Measurements from ENCODE around the gene HOXC10.

Gene HOXC10

DNA sequence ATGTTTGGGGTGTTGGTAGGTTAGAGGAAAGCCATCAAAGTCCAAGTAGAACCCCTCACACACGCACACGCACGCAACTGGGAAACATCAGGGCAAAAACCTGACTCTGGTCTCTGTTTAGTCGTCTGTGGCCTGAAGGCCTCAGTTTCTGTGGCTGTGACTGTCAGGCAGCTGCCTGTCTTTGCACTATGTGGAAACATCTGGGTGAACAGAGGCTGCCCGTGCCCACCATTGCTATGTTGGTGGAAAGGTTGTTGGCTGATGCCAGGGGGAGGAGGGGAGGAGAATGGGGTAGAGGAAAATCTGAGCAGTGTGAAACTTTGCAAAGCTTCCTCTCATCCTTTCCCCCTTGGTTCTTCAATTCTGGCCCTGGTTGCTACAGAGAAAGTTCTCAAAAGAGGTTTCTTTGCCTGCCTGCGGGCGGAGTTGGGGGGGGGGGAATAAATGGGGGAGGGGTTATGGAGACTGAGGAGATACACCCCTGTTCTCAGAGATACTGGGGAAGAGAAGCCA lies 7.5 kb downstream of the HOXC10 start:
- no peak for DNase-seq

DNA sequence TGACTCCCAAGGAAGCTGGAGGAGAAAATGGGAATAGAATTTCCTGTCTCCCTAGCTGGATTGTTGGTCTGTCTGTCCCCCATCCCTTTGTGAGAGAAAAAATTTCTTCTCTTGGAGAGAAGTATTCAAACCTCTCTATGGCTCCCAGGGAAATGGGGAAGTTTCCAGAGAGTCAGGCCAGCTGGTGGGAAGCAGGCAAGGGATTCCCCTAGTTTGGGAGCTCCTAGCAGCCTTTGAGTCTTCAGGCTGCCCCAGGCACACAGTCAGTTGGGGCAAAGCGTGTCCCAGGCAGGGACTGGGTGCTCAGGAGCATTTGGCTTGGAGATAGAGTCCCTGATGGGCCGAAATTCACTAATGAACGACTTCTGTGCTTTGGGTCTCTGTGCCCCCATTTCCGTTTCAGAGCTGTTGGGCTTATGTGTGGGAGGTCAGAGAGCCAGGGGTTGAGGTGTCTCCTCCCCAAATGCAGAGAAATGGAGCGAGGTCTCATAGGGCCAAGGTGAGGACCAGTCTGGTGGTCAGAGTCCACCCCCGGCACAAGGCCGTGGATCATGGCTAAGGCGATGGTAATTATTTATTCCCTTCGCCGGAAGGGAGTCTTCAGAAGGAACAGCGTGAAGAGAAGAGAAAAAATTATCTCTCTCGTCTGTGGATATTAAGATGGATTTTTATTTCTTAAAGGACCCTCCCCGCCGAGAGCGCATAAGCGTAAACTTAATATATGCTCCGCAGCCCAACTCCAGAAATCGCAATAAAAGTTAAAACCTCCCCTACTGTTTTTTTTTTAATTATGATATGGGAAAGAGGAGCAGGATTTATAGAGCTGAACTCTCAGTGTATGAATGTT lies 8.4 kb downstream of the HOXC10 start:
- no peak for DNase-seq

DNA sequence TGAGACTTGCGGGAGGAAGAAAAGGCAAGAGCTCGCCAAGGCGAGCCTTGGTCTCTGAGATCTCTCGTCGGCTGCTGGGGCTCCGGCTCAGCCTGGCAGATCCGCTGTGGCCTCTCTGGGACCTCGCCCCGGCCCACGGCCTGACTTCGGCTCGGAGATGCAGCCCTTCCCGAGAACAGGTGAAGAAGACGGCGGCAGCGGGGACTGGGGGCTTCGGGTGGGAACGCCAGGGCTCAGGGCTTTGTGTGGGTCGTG lies 9.0 kb downstream of the HOXC10 start:
- DNase-seq: no peak

DNA sequence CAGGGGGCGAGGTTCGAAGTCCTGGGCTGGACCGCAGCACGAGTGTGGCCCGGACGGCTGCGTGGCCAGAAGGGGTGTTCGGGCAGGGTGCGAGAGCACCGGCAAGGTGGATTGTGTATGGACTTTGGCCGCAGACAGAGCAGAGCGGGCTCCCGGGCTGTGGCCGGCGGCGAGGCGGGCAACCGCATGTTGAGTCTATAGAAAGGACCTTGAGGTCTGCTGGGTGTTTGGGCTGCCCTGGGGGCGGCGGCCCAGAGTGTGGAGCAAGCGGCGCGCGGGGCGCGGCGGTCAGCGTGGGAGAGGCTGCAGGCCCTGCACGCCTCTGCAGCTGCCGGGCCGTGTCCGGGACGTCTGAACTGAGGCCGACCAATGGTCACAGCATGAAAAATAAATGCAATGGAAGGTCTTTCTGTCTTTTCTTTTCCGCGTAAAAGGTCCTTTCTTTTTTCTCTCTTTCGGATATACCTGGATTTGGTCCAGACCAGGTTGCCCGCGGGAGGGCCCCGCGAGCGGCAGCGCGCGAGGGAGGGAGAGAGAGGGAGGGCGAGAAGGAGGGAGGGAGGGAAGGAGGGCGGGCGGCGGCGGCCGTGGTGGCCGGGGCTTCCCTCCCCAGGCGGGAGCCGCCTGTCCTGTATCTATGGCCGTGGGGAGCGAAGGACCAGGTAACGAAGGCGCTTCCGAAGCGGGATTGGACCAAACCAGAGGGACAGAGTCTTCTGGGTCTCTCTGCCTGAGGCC lies 9.5 kb downstream of the HOXC10 start:
- DNase-seq: no peak

DNA sequence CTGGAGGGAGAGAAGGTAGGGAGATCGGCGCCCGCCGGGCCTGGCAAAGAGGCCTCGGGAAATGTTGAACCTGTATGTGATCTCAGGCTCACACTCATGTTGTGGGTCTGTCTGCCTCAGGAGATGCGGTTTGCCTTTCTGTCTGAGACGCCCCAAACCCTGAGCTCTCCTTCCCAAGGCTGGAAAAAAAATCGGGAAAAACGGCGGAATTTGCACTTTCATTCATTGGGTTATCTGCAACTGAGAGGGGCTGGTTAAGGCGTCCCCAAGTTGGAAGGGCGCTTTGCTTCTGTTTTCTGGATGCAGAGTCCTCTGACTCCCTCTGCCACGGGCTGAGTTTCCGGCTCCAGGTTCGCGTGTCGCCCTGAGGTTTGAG lies 10.0 kb downstream of the HOXC10 start:
- no peak for DNase-seq

DNA sequence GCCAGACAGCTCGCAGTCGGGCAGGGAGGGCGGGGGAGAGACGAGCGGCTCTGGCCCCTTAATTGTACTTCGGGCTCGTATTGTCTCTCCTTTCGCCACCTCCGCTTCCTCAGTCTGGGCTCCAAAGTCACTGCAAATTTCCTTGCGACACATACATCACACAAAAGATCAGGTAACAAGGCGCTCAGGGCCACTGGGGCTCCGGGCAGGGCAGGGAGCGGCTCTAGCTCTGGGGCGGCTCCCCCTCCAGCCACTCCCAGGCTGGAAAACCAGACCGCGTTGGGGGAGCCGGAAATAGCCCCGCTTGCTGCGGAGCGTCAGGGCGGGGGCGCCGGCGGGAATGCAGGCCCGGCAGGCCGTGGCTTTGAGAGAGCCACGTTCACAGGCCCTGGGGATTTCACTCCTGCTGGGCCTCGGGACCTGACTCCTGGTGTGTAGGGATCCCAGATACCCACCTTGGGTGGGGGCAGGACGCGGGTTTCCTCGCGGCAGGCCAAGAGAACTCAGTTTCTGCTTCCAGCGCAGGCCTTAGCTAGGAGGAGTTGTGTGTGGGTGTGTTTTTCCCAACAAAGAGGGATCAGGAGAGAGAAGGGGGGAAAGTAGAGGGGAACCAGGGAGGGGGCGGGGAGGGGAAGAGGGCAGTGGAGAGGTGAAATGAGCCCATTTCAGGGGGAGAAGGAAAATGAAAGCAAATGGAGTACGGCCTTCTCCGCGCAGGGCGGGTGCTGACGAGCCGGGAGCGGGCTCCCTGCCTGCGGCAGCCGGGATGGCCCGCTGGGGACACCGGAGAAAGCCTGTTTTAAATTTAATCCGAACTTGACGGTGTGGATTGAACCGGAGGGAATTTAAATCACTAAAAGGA lies 10.7 kb downstream of the HOXC10 start:
- no peak for DNase-seq

DNA sequence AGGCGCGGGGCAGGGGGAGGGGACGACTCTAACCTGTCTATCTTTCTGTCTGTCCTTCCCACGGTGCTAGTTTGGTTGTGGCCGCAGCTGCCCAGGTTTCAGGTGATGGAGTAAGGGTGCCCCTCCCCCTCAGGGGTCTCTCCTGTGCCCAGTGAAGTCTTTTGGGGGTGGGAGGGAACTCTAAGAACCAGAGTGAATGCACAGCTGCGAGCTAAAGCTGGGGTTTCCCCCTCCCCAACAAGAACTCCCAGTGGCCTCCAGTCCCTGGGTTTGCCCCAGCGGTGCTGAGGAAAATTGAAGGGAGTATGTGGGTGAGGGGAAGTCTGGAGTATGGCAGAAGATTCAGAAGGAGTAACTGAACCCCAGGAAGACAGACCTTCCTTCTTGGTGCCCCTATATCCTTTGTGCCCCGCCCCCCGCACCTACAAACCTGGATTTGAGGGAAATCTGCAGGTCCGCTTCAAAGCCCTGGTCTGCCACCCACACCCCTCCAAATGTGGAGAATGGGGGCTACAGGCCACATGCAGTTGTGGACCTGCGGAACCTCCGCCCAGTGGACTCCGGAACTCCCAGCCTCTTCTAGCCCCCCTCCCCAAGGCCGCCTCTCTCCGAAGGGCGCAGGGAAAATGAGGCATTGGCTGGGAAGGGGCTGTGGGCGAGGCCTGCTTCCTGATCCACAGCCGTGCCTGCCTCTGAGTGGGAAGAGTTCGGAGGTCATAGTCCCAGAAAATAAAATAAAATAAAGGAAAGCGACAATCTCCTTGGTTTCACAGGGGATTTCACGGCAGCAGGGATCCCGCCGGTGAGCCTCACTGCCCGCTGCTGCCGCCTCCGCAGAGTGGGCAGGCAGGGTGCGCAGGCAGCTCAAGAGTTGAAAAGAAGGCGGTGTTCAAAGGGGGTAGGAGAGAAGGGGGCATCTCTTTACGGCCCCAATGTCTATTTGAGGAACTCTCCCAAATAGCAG lies 11.6 kb downstream of the HOXC10 start:
- no peak for DNase-seq

DNA sequence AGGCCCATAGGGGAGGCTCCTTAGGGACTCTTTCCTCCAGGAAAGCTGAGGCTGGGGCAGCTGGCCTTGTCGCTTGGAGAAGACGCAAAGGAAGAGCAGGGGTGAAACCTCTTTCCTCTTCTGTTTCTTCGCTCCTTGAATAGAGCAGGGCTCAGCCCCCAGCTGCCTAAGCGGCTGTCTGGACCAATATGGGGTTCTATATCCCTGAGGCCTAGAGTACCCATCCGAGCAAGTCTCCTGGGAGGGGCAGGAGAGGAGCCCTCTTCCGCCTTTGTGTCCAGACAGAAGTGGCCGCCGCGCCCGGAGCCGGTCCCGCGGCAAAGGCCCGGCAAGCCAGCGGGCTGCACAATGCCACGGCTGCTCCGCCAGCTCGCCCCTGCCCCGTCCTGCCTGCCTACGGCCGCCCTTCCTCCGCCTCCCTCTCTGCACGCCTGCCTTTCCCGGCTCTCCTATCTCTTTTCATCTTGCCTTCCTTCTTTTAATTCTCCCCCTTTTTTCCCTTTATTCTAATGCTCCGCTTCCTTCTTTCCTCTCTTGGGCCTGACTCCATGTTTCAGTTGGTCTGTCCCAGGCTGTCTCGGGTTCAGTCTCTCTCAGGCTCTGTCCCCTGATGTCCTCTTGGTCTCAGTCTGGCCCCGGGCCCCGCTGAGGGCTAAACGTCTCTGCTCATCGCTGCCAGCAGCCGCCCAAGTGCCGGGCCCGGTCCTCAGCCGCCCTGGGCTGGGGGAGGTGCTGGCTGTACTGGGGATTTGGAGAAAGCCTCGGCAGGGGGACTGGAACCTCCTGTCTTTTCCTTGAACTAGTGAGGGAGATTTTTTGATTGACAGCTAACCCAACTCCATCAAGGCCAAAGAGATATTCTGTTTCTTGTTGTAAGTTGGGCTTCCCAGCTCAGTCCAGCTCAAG lies 12.5 kb downstream of the HOXC10 start:
- DNase-seq: no peak

DNA sequence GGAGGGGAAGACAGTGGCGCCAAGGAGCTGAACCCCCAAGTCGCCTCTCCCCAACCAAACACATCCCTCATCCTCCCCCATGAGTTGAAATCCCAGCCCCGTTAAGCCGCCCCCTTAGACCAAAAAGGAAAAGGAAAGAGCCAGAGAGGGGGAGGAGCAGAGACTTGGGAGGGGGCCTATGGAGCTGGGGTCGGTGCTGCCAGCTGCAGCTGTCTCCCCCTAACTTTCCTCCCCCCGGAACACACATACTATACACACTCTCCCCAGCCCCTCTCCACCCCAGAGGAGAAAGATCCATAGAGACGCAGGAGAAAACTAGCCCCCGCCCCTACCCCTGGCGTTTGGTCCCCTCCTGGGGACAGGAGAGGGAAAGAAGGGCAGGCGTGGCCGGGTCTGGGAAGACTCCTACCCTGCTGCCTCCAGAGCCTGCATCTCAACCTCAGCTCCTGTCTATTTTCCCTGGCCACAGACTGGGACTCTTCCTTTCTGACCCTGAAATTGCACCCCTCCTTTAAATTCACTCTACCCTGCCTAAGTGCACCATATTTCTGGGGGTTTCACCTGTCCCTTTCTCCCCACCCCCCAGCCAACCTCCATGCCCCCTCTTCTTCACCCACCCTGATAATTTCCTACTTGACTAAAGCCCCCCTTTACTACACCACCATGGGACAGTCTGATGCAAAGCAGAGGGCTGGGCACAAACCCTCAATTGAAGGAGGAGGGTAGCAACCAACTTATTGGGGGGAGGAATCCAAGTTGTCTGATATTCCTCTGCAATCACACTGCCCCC lies 13.4 kb downstream of the HOXC10 start:
- no peak for DNase-seq

DNA sequence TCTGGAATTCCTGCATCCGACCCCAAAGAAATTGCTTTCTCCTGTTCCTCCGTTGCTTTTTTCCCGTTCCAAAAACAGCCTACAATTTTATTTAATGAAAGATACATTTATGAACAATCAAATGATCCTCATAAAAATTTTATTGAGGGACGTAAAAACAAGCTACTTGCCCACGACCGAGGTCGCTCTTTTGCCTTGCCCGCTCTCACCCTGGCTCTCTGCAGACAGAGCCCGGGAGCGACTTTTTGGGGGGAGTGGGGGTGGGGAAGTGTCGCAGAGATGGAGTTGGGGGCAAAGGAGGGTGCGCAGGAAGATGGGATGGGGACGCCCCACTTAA lies 13.9 kb downstream of the HOXC10 start:
- no peak for DNase-seq

DNA sequence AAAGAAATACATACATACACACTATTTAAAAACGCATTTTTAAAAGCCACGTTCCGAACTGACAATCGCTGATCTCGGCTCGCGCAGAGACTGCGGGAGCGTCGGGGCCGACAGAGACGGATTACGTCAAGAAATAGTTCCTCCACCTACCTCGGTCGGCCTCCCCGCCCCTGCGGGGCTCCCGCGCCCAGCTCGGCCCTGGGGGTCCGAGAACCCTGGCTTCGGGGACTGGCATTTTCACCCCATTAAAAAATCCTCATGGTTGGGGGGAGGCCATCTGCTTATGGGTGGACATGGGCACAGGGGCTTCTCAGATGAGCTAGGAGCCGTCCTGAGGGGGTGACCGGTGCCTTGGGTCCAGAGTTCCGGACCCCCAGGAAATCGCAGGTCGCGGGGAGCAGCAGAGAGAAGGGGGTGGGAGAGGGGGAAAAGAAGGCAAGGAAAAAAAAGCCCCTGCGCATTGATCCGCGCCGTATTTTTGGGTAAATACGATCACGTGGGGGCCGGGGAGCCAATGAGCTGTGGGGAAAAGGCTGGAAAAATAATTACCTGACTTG lies 14.7 kb downstream of the HOXC10 start:
- DNase-seq: no peak

DNA sequence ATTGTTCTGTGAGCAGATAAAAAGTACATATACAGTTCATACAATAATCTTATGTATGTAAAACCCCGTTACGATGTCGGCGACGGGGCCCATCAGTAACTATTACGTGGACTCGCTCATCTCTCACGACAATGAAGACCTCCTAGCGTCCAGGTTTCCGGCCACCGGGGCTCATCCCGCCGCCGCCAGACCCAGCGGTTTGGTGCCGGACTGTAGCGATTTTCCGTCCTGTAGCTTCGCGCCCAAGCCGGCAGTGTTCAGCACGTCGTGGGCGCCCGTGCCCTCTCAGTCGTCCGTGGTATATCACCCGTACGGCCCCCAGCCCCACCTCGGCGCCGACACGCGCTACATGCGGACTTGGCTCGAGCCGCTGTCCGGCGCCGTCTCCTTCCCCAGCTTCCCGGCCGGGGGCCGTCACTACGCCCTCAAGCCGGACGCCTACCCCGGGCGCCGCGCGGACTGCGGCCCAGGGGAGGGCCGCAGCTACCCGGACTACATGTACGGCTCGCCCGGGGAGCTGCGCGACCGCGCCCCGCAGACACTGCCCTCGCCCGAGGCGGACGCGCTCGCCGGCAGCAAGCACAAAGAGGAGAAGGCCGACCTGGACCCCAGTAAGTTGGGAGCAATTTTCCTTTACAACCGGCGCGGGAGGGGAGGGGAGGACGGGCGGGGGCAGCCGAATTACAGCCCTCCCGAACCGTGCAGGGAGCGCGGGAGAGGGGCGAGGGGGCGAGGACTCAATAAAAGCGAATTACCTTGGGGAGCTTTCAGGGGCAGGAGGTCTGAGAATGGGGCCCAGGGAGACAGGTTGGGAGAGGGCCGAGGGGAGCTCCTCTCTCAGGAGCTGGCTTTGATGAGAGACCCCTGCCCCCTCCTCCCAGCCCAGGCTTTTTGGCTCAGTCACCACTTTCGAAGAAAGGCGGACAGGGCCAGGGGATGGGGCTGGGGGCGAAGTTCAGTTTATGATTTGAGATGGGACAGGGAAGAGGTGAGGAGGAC lies 15.5 kb downstream of the HOXC10 start, which contains the start of gene HOXC9:
TSS of gene HOXC9 (plus strand) at position 46 of the 999 bp plus-strand sequence. CDS start at position 74, 28 bp downstream.
- DNase-seq: no peak

DNA sequence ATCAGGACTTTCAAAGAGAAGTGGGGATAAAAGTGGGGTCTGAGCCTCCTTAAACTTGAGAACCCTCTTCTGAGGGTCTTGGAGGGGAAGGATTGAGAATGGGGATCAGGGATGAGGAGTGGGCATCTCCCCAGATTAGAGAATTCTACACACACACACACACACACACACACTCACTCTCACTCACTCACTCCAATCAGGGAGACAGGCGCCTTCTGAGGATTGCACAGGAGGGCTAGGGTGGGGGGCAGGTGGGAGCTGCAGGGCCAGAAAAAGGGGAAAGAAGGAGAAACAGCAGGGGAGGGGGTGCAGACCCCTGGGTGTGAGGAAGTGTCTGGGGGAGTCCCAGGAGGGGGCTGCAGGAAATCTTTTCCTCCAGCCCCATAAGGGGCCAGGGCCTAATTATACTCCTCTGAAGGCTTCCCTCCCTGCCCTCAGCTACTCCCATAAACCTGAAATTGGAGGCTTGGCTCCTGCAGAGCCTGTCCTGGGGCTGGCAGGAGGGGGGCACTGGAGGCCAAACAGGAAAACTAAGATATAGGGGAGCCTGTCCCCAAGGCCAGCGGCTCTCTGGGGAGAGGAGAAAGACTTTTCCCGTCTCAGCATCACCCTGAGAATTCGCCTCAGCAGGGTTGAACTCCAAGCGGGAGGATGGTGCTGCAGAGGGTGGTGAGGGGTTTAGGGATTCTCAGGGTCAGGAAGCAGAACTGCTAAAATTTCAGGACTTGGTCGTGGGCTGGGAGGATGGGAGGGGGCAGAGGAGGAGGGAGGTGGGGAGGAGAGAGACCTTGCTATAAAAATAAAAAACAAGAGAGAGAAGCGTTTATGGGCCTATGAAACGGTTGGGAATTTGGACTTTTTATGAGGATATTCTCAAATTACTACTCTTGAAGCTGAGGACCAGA lies 16.6 kb downstream of the HOXC10 start:
- DNase-seq: no peak

DNA sequence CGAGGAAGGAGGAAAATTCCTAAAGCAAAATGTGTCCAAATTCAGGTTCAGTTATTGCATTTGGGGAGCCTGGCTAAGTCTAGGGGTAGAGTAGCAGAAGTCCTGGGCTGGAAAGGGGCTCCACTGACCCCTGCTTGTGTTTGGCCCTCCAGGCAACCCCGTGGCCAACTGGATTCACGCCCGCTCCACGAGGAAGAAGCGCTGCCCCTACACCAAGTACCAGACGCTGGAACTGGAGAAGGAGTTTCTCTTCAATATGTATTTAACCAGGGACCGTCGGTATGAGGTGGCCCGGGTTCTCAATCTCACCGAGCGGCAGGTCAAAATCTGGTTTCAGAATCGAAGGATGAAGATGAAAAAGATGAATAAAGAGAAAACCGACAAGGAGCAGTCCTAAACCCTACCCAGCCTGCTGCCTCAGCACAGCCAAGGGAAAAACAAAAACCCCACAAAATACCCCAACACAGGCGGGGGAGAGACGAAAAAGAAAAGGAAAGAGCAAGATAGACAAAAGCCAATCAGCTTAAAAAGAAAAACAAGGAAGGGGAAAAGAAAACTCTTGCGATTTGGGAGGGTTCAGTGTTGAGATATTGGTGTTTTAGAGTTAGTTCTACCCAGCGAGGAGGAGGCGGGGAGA lies 17.4 kb downstream of the HOXC10 start:
- DNase-seq: no peak

DNA sequence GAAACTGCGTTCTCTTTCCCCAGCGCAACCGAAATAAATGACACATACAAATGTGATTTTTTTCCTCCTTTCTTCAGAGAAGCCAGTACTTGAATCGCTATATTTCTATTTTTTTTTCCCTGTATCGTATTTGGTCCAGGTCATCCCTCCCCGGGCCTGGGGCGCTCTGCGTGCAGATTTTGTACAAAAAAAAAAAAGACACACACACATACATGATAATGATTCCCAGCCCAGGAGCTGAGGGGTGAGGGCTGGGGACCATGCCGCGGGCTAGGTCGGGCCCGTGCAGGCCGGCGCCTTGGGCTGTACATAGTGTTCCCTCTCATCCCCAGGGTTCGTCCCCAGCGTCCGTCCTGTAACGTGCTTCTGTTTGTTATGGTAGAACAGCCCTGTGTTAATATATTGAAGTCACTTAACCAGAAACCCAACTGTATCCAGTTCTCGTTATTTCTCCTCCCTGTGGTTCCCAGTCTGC lies 18.0 kb downstream of the HOXC10 start:
- DNase-seq: no peak

DNA sequence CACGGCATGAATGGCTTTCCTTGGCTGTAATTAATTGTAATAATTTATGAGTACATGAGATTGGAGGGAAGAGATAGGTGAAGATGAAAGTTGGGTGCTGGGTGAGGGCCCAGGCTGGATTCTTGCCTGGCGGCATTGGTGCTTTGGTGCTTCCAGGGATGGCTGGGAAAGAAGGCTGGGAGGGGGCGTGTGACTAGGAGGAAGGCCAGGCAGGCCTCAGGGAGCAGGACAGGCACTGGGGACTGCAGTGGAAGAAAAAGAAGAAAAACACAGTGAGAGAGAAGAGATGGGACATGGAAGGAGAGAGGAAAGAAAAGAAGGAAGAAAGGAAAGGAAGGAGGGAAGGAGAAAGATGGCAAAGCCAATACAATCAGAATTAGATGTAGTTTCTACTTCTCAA lies 18.7 kb downstream of the HOXC10 start:
- DNase-seq: no peak
